NCI-H2196 (cell line): Measurements from ENCODE around the gene SALL4.
"Not testable (repeated sequence)": the region's sequence is repeated elsewhere in the genome, so short reads cannot be mapped to it uniquely, and the experiment has no call there.

Experiments used
- DNase-seq: peaks from one replicate; lab custom pipeline; 2025; ENCODE audit not compliant: unreplicated experiment; lab: John Stamatoyannopoulos, UW

Gene SALL4

GRCh38 chr20:51739722-51740249, 62.5 kb downstream of the SALL4 start:
- DNase-seq, result no peak

GRCh38 chr20:51738877-51739447, 63.4 kb downstream of the SALL4 start:
- no peak for DNase-seq

GRCh38 chr20:51738261-51738660, 64.1 kb downstream of the SALL4 start:
- DNase-seq, result not testable (repeated sequence)

GRCh38 chr20:51736947-51737346, 65.4 kb downstream of the SALL4 start:
- no peak for DNase-seq

GRCh38 chr20:51735728-51736600, 66.4 kb downstream of the SALL4 start:
- DNase-seq, result no peak

GRCh38 chr20:51734876-51735720, 67.2 kb downstream of the SALL4 start:
- no peak for DNase-seq

- DNase-seq, result no peak
Measured at GRCh38 chr20:51733070-51733469, 69.3 kb downstream of the SALL4 start.
